AG04450 (cell line): Measurements from ENCODE around the gene UBN1. TPM values are rescaled to one million over a fixed set of nuclear protein-coding genes. Genes with fewer than 3 reads are reported as not detected.
A peak's percentile ranks its signal among the peaks of the same experiment; 100 is the strongest.

ENCODE experiments used
- CTCF ChIA-PET: fragments of 300-600, 350-600 bp; formaldehyde crosslinking; extraction: SDS; loops from one replicate; lab custom pipeline; 2022; ENCODE audit warnings: antibody characterized with exemption, inconsistent platforms; lab: Charles Lee
- POLR2A ChIA-PET: fragments of 350-600 bp; formaldehyde crosslinking; extraction: SDS; loops from one replicate; lab custom pipeline; 2021; ENCODE audit warnings: antibody characterized with exemption, inconsistent platforms; lab: Yijun Ruan, JAX
- DNase-seq: peaks from one replicate; pipeline ENCODE4 v3.0.0-alpha.2; 2011; ENCODE audit warnings: low read depth, low spot score
- H3K27ac ChIP-seq: one replicate; pipeline ENCODE4 v1.5.1; 2012; ENCODE audit warnings: low read depth, low read length, control low read depth
- H3K27me3 ChIP-seq: one replicate; pipeline ENCODE4 v1.6.0; 2012; ENCODE audit warnings: low read length; ENCODE audit not compliant: control insufficient read depth, insufficient read depth
- H3K4me3 ChIP-seq: 2 replicates; pipeline ENCODE4 v1.5.1; 2011; ENCODE audit warnings: mild to moderate bottlenecking, low read depth, low read length, control low read depth
- H3K9me3 ChIP-seq: 2 replicates; pipeline ENCODE4 v1.5.1; 2012; ENCODE audit warnings: low read length; ENCODE audit not compliant: control insufficient read depth, insufficient read depth
- polyA plus RNA-seq: library from polyadenylated mRNA; depleted of rRNA; stranded (reverse); fragments of >200 nt; gene quantifications from 2 replicates; pipeline ENCODE4 v1.2.3, GENCODE V29; 2011
- TF ChIP-seq, protein P1 (sequence below): IDR thresholded peaks from 2 replicates; pipeline ENCODE4 v1.5.1; 2011; ENCODE audit warnings: low read depth, low read length, control low read depth, inconsistent platforms

Gene UBN1
- polyA plus RNA-seq, 1 experiment, result 11.2 TPM

- Histone ChIP-seq H3K4me3 (no peak overlapping the region), H3K27me3 (no peaks in the 10 kb centered on the region), H3K9me3 (peaks cover 11% of the 10 kb centered on the region; the same call in 1 of the 2 replicates), H3K27ac (no peak overlapping the region)
- POLR2A ChIA-PET, result interaction anchor here (1.0 kb wide), 1 partner anchor 35 kb away, joined by 3 read pairs; the partner anchor contains the start of genes GLYR1 and UBN1
- CTCF ChIA-PET, result interaction anchor here (2.6 kb wide), 1 partner anchor 74 kb away, joined by 13 read pairs; no protein-coding TSS in a partner anchor
- no peak for DNase-seq
- TF ChIP-seq, protein P1, sequence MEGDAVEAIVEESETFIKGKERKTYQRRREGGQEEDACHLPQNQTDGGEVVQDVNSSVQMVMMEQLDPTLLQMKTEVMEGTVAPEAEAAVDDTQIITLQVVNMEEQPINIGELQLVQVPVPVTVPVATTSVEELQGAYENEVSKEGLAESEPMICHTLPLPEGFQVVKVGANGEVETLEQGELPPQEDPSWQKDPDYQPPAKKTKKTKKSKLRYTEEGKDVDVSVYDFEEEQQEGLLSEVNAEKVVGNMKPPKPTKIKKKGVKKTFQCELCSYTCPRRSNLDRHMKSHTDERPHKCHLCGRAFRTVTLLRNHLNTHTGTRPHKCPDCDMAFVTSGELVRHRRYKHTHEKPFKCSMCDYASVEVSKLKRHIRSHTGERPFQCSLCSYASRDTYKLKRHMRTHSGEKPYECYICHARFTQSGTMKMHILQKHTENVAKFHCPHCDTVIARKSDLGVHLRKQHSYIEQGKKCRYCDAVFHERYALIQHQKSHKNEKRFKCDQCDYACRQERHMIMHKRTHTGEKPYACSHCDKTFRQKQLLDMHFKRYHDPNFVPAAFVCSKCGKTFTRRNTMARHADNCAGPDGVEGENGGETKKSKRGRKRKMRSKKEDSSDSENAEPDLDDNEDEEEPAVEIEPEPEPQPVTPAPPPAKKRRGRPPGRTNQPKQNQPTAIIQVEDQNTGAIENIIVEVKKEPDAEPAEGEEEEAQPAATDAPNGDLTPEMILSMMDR, result 0 out of 2 replicates have a peak, but pooled peaks have one; percentile 4
These were observed 34.8 kb downstream of the UBN1 start for GRCh38 chr16:4882000-4882632.

DNA sequence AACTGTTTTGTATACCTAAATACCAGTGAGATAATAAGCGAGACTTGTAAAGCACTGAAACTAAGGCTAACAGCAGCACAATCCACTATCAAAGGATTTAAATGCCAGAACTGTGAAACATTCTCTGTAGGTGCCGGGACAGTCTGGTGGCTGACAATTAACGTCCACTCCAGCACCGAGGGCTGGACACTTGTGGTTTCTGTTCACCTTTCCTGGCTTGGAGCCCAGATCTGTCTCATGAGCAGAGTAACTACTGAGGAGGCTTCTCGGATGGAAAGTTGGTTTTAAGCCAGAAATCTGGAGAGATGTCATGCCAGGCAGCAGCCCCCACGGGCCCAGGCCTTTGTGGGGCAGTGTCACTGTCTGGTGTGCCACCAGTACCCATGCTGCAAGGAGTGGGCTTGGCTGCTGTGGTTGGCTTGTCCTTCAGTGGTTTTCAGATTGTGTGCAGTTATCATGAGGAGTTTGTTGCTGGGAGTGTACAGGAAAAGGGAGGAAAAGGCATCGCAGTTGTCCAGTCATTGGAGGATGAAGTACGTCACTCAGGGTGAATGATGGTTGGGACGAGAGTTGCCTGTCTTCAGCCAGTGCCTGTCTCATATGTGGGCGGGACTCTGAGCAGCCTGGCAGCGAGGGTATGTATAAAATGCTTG is 35.5 kb downstream of the UBN1 start:
- Histone ChIP-seq H3K9me3 (peaks cover 11% of the 10 kb centered on the region; the same call in 1 of the 2 replicates), H3K27ac (no peak overlapping the region), H3K27me3 (no peaks in the 10 kb centered on the region), H3K4me3 (no peak overlapping the region)
- POLR2A ChIA-PET, result no interaction called here
- DNase-seq, result no peak
- CTCF ChIA-PET, result interaction anchor here (2.6 kb wide), 1 partner anchor 73 kb away, joined by 13 read pairs; no protein-coding TSS in a partner anchor
- TF ChIP-seq, protein P1, result no peak

DNA sequence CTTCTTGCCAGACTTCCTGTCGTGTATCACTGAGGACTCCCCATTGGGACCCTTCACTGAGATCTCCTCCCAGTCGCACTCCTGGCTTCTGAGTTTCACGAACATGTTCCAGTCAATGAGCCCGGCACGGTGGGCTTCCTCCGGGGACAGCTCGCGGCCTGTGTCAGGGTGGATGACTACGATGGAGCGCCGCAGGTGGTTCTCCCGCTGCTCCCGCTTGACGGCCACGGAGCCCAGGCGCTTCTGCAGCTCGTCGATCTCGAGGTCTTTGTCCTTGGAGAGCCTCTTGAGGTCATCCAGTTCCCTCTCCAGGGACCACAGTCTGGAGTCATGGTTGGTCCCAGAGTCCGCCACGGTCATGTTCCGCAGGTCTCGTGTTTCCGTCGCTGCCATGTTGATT is 36.2 kb downstream of the UBN1 start:
- CTCF ChIA-PET, result interaction anchor here (1.7 kb wide), 1 partner anchor 73 kb away, joined by 9 read pairs; no protein-coding TSS in a partner anchor
- no peaks in the 10 kb centered on the region for H3K27me3 ChIP-seq
- peaks cover 11% of the 10 kb centered on the region; the same call in 1 of the 2 replicates for H3K9me3 ChIP-seq
- H3K27ac ChIP-seq, result no peak overlapping the region
- TF ChIP-seq, protein P1, result no peak
- H3K4me3 ChIP-seq, result no peak overlapping the region
- POLR2A ChIA-PET, result interaction anchor here (1.0 kb wide), 1 partner anchor 17 kb away, joined by 4 read pairs; no protein-coding TSS in a partner anchor
- no peak for DNase-seq

DNA sequence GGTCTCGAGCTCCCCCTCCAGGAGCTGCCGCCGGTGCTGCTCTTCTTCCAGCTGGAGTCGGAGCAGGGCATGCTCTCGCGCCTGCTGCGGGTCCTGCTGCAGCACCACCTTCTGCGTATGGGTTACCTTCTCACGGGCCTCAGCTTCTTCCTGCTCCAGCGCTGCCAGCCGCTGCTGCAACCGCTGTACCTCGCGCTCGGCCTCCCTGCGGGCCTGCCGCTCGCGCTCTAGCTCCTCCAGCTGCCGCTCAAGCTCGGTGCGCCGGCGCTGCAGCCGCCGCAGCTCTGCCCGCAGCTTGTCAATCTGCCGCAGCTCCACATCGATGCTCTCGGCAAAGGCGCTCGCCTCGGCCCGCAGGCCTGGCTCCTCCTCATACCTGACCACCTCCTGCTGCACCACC is 36.9 kb downstream of the UBN1 start:
- no peak overlapping the region for H3K4me3 ChIP-seq
- CTCF ChIA-PET, result interaction anchor here (1.7 kb wide), 1 partner anchor 72 kb away, joined by 9 read pairs; no protein-coding TSS in a partner anchor
- H3K27ac ChIP-seq, result no peak overlapping the region
- TF ChIP-seq, protein P1, result no peak
- DNase-seq, result no peak
- POLR2A ChIA-PET, result interaction anchor here (1.0 kb wide), 1 partner anchor 18 kb away, joined by 4 read pairs; no protein-coding TSS in a partner anchor
- peaks cover 11% of the 10 kb centered on the region; the same call in 1 of the 2 replicates for H3K9me3 ChIP-seq
- H3K27me3 ChIP-seq, result no peaks in the 10 kb centered on the region
